GM23338 (cell line): ENCODE results near the gene SORCS2. TPM values are rescaled to one million over a fixed set of nuclear protein-coding genes. Genes with fewer than 3 reads are reported as not detected.

Source experiments
- ATAC-seq: fragments of 200-7000 bp; cut with Tn5 transposase; 3 replicates; pipeline ENCODE4 v1.9.1; 2020
- DNase-seq: peaks from one replicate; pipeline ENCODE4 v3.0.0-alpha.2; 2015; ENCODE audit warnings: low spot score
- H2AFZ ChIP-seq: fragments of 200-600 bp; sonication (generic); 2 replicates; pipeline ENCODE4 v1.8.0; 2016; ENCODE audit warnings: antibody characterized with exemption, mild to moderate bottlenecking, moderate library complexity
- H3F3A ChIP-seq: fragments of 200-600 bp; sonication (generic); replicated peaks from 2 replicates; pipeline ENCODE4 v1.8.0; 2017; ENCODE audit warnings: antibody characterized with exemption, mixed run types, low read depth
- H3K27ac ChIP-seq: fragments of 200-600 bp; sonication (generic); 2 replicates; pipeline ENCODE4 v1.6.1; 2016; ENCODE audit warnings: low read depth
- H3K27me3 ChIP-seq: fragments of 200-600 bp; sonication (generic); 2 replicates; pipeline ENCODE4 v1.8.0; 2016; ENCODE audit warnings: mild to moderate bottlenecking, mixed run types, moderate library complexity; ENCODE audit not compliant: insufficient read depth
- H3K36me3 ChIP-seq: fragments of 200-600 bp; sonication (generic); 2 replicates; pipeline ENCODE4 v1.8.0; 2016; ENCODE audit warnings: mild to moderate bottlenecking; ENCODE audit not compliant: insufficient read depth
- H3K4me1 ChIP-seq: fragments of 200-600 bp; sonication (generic); 2 replicates; pipeline ENCODE4 v1.8.0; 2016; ENCODE audit warnings: mild to moderate bottlenecking, moderate library complexity; ENCODE audit not compliant: insufficient read depth
- H3K4me2 ChIP-seq: fragments of 200-600 bp; sonication (generic); 2 replicates; pipeline ENCODE4 v1.7.1; 2017; ENCODE audit warnings: mixed run types
- H3K4me3 ChIP-seq: fragments of 200-600 bp; sonication (generic); 2 replicates; pipeline ENCODE4 v1.6.1; 2016; ENCODE audit warnings: mixed run types
- H3K79me2 ChIP-seq: fragments of 200-600 bp; sonication (generic); replicated peaks from 2 replicates; pipeline ENCODE4 v1.8.0; 2017; ENCODE audit warnings: mild to moderate bottlenecking; ENCODE audit not compliant: insufficient read depth
- H3K9me2 ChIP-seq: fragments of 200-600 bp; sonication (generic); 2 replicates; pipeline ENCODE4 v1.8.0; 2017; ENCODE audit not compliant: insufficient read depth
- H4K20me1 ChIP-seq: fragments of 200-600 bp; sonication (generic); replicated peaks from 2 replicates; pipeline ENCODE4 v1.8.0; 2017; ENCODE audit warnings: mild to moderate bottlenecking; ENCODE audit not compliant: insufficient read depth
- H3K27ac Mint-ChIP-seq: 2 replicates; pipeline ENCODE4 v1.8.0; 2020; ENCODE audit warnings: inconsistent platforms, mild to moderate bottlenecking, moderate library complexity, mixed read lengths
- H3K27me3 Mint-ChIP-seq: 3 replicates; pipeline ENCODE4 v1.8.0; 2022; ENCODE audit warnings: low read depth, mild to moderate bottlenecking, moderate library complexity, mixed read lengths, inconsistent platforms; ENCODE audit not compliant: insufficient read depth, poor library complexity
- H3K36me3 Mint-ChIP-seq: 3 replicates; pipeline ENCODE4 v1.8.0; 2021; ENCODE audit warnings: low read depth, mild to moderate bottlenecking, inconsistent platforms, moderate library complexity, mixed read lengths
- H3K4me1 Mint-ChIP-seq: 3 replicates; pipeline ENCODE4 v1.8.0; 2020; ENCODE audit warnings: mild to moderate bottlenecking, inconsistent platforms, mixed read lengths
- H3K4me3 Mint-ChIP-seq: 3 replicates; pipeline ENCODE4 v1.8.0; 2021; ENCODE audit warnings: moderate library complexity, mild to moderate bottlenecking, inconsistent platforms, mixed read lengths
- H3K9me3 Mint-ChIP-seq: 3 replicates; pipeline ENCODE4 v1.8.0; 2020; ENCODE audit warnings: moderate library complexity, mild to moderate bottlenecking, inconsistent platforms, mixed read lengths
- CREB1 ChIP-seq: fragments of 250-450 bp; sonication (Bioruptor Pico); IDR thresholded peaks from 2 replicates; pipeline ENCODE4 v1.5.0; 2020; ENCODE audit warnings: low read depth, mild to moderate bottlenecking, moderate library complexity
- CTCF ChIP-seq, 2 experiments: fragments of 200-600 bp in 1 of 2; sonication (generic) in 1 of 2; conservative IDR thresholded peaks; 2 replicates each; pipeline versions ENCODE4 v1.5.1 to v1.6.1; 2016 to 2017; ENCODE audit warnings: antibody characterized with exemption in 2 of 2, low read depth in 2 of 2, mild to moderate bottlenecking in 2 of 2, moderate library complexity in 1 of 2
- ETS1 ChIP-seq: IDR thresholded peaks from 2 replicates; pipeline ENCODE4 v1.6.1; 2016; ENCODE audit warnings: antibody characterized with exemption
- EZH2 ChIP-seq: fragments of 200-600 bp; sonication (generic); IDR thresholded peaks from one replicate; pipeline ENCODE4 v1.8.0; 2017; ENCODE audit warnings: antibody characterized with exemption, mild to moderate bottlenecking, low read depth; ENCODE audit not compliant: unreplicated experiment
- EZH2phosphoT487 ChIP-seq: fragments of 200-600 bp; sonication (generic); IDR thresholded peaks from one replicate; pipeline ENCODE4 v1.8.1; 2018; ENCODE audit warnings: antibody characterized with exemption; ENCODE audit not compliant: unreplicated experiment
- JUNB ChIP-seq: IDR thresholded peaks from one replicate; pipeline ENCODE4 v1.6.1; 2016; ENCODE audit warnings: antibody characterized with exemption; ENCODE audit not compliant: unreplicated experiment
- NANOG ChIP-seq: IDR thresholded peaks from 2 replicates; pipeline ENCODE4 v1.6.1; 2016; ENCODE audit warnings: antibody characterized with exemption, borderline replicate concordance
- POLR2AphosphoS5 ChIP-seq: IDR thresholded peaks from 2 replicates; pipeline ENCODE4 v1.6.1; 2016; ENCODE audit warnings: antibody characterized with exemption, low read depth
- REST ChIP-seq: IDR thresholded peaks from one replicate; pipeline ENCODE4 v1.6.1; 2018; ENCODE audit warnings: antibody characterized with exemption; ENCODE audit not compliant: unreplicated experiment
- STAT1 ChIP-seq: IDR thresholded peaks from one replicate; pipeline ENCODE4 v1.6.1; 2016; ENCODE audit warnings: antibody characterized with exemption; ENCODE audit not compliant: unreplicated experiment
- ZNF114 ChIP-seq: fragments of 250-450 bp; sonication (Bioruptor Pico); IDR thresholded peaks from 2 replicates; pipeline ENCODE4 v1.5.0; 2020; ENCODE audit warnings: mild to moderate bottlenecking, moderate library complexity
- ZNF331 ChIP-seq: fragments of 250-450 bp; sonication (Bioruptor Pico); IDR thresholded peaks from 2 replicates; pipeline ENCODE4 v1.5.0; 2020; ENCODE audit warnings: low read depth, mild to moderate bottlenecking, moderate library complexity
- ZNF462 ChIP-seq: fragments of 250-450 bp; sonication (Bioruptor Pico); IDR thresholded peaks from 2 replicates; pipeline ENCODE4 v1.5.0; 2020; ENCODE audit warnings: mild to moderate bottlenecking, moderate library complexity
- polyA plus RNA-seq: library from polyadenylated mRNA; unstranded; fragments of >200 nt; fragmentation: Nextera tagmentation; extraction: Ambion mirVana; gene quantifications from 2 replicates; pipeline ENCODE4 v1.2.1, GENCODE V29; 2016
- total RNA-seq: library from RNA; depleted of rRNA; stranded (reverse); fragments of >200 nt; shearing (Covaris generic); gene quantifications from 2 replicates; pipeline ENCODE4 v1.2.3, GENCODE V29; 2014

The SORCS2 gene
- total and polyA plus RNA-seq, 2 experiments from 2014 or later = 0.47 to 2.4 TPM

- H2AFZ ChIP-seq = no peak overlapping the region
- H3K4me3 ChIP-seq = no peak overlapping the region
- H3F3A ChIP-seq = no peaks in the 10 kb centered on the region
- peaks cover 47% of the 10 kb centered on the region for H3K27me3 ChIP-seq
- ATAC-seq = no peak
- peaks cover 11% of the 10 kb centered on the region for H3K9me3 Mint-ChIP-seq
- H3K27me3 Mint-ChIP-seq = peaks cover 64% of the 10 kb centered on the region
- H3K4me1 ChIP-seq = peaks cover 14% of the 10 kb centered on the region; the same call in 1 of the 2 replicates
- no peaks in the 10 kb centered on the region for H3K79me2 ChIP-seq
- H3K27ac ChIP-seq = no peak overlapping the region
- H3K36me3 ChIP-seq = no peaks in the 10 kb centered on the region
- H3K4me2 ChIP-seq = no peak overlapping the region
- DNase-seq = no peak
- TF ChIP-seq EZH2 = no peak
- no peak for TF ChIP-seq NANOG
- no peak for TF ChIP-seq CREB1
- no peak for TF ChIP-seq ZNF331 (CRISPR knock-in tag)
- TF ChIP-seq ETS1 = no peak
- TF ChIP-seq STAT1 = no peak
- TF ChIP-seq POLR2AphosphoS5 = no peak
- TF ChIP-seq REST = no peak
- no peak for TF ChIP-seq EZH2phosphoT487
- TF ChIP-seq CTCF (conservative IDR thresholded peaks at IDR 0.05; ENCODE audit: low read depth in 2 of 2) = no peak
- TF ChIP-seq ZNF462 (CRISPR knock-in tag) = no peak
- no peak for TF ChIP-seq ZNF114 (CRISPR knock-in tag)
- TF ChIP-seq JUNB = no peak
- H4K20me1 ChIP-seq = no peaks in the 10 kb centered on the region; the same call in 1 of the 2 replicates
- no peaks in the 10 kb centered on the region for H3K9me2 ChIP-seq
- H3K27ac Mint-ChIP-seq = no peak overlapping the region
- no peak overlapping the region for H3K4me3 Mint-ChIP-seq
- H3K4me1 Mint-ChIP-seq = peaks cover 26% of the 10 kb centered on the region
- H3K36me3 Mint-ChIP-seq = 0 out of 3 replicates have a peak, but pooled peaks cover 2% of the 10 kb centered on the region
These were observed 224.6 kb downstream of the SORCS2 start for GRCh38 chr4:7416745-7417432.
